ENCODE data around the gene MAPT.
"Not testable (repeated sequence)": the region's sequence is repeated elsewhere in the genome, so short reads cannot be mapped to it uniquely, and the experiment has no call there.

The MAPT gene

DNA sequence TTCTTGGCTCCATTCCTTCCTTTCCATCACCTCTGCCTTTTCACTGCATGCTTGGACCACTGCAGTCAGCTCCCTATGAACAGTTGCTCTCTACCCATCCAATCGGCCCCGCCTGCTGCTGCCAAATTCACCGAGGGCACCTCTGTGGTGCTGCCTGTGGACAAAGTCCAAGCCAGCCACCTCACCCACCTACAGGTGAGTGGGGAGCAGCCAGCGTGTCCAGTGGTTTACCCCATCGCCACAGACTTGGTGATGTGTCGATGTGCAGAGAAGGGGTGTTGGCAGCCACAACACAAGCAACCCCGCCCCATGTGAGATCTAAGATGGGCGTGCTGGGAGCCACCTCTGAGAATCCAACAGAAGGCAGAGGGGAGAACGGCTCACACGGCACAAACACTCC, 61.0 kb downstream of the MAPT start:
- H3K27ac ChIP-seq (ENCODE audit: low read depth, low read length), result no peak overlapping the region
- H3K4me3 ChIP-seq (ENCODE audit: low read depth in 1 of 5, low read length in 5 of 5), result no peak overlapping the region
- H3K36me3 ChIP-seq (ENCODE audit: control insufficient read depth in 5 of 5, insufficient read depth in 5 of 5, low read length in 5 of 5), result no peaks in the 10 kb centered on the region
- H3K9me3 ChIP-seq (ENCODE audit: control insufficient read depth in 5 of 5, low read length in 5 of 5), result no peaks in the 10 kb centered on the region
- no peak overlapping the region for H3K9ac ChIP-seq (ENCODE audit: low read length in 5 of 5)
- peaks cover 0 to under 1% (median 0%) of the 10 kb centered on the region in 5 donors for H3K4me1 ChIP-seq (ENCODE audit: control insufficient read depth in 5 of 5, insufficient read depth in 5 of 5, low read length in 5 of 5)
- H3K27me3 ChIP-seq (ENCODE audit: control insufficient read depth in 5 of 5, insufficient read depth in 4 of 5, low read length in 5 of 5), result peaks cover 0 to under 1% (median 0%) of the 10 kb centered on the region in 5 donors

DNA sequence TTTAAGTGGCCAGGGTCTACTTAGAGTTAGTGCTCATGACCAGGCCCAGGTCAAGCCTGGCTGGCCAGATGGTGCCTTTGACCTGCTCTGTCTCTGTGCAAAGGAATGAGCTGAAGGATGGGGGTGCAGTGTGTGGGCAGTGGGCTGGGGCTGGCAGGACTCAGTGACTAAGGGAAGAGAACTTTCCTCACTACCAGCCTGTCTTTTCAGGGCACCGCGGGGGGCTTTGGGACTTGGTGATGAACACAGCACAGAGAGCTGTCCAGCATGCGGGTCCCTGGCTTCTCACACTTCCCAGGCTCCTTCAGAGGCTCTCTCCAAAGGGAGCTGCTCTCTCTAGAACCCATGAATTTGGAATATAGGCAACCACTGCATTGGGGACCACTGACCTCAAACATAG, 61.7 kb downstream of the MAPT start:
- Histone ChIP-seq H3K4me1 (ENCODE audit: control insufficient read depth in 5 of 5, insufficient read depth in 5 of 5, low read length in 5 of 5) (no peaks in the 10 kb centered on the region), H3K4me3 (ENCODE audit: low read depth in 1 of 5, low read length in 5 of 5) (no peak overlapping the region), H3K9me3 (ENCODE audit: control insufficient read depth in 5 of 5, low read length in 5 of 5) (no peaks in the 10 kb centered on the region), H3K9ac (ENCODE audit: low read length in 5 of 5) (no peak overlapping the region), H3K27me3 (ENCODE audit: control insufficient read depth in 5 of 5, insufficient read depth in 4 of 5, low read length in 5 of 5) (no peaks in the 10 kb centered on the region), H3K36me3 (ENCODE audit: control insufficient read depth in 5 of 5, insufficient read depth in 5 of 5, low read length in 5 of 5) (no peaks in the 10 kb centered on the region), H3K27ac (ENCODE audit: low read depth, low read length) (no peak overlapping the region)

DNA sequence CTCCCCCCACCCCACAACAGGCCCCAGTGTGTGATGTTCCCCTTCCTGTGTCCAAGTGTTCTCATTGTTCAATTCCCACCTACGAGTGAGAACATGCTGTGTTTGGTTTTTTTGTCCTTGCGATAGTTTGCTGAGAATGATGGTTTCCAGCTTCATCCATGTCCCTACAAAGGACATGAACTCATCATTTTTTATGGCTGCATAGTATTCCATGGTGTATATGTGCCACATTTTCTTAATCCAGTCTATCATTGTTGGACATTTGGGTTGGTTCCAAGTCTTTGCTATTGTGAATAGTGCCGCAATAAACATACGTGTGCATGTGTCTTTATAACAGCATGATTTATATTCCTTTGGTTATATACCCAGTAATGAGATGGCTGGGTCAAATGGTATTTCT, 62.4 kb downstream of the MAPT start:
- H3K36me3 ChIP-seq (ENCODE audit: control insufficient read depth in 5 of 5, insufficient read depth in 5 of 5, low read length in 5 of 5); H3K9me3 ChIP-seq (ENCODE audit: control insufficient read depth in 5 of 5, low read length in 5 of 5); H3K9ac ChIP-seq (ENCODE audit: low read length in 5 of 5): not testable (repeated sequence)

DNA sequence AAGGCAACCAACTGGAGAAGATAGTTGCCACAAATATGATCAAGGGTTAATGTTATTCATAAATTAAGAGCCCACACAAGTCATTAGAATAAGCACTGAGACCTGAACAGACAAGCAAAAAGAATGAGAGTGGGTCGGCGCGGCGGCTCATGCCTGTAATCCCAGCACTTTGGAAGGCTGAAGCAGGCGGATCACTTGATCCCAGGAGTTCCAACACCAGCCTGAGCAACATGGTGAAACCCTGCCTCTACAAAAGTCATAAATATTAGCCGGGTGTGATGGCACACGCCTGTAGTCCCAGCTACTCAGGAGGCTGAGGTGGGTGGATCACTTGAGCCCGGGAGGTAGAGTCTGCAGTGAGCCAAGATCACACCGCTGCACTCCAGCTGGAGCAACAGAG, 64.0 kb downstream of the MAPT start:
- Histone ChIP-seq H3K9me3 (ENCODE audit: control insufficient read depth in 5 of 5, low read length in 5 of 5) (no peaks in the 10 kb centered on the region), H3K4me1 (ENCODE audit: control insufficient read depth in 5 of 5, insufficient read depth in 5 of 5, low read length in 5 of 5) (no peaks in the 10 kb centered on the region), H3K36me3 (ENCODE audit: control insufficient read depth in 5 of 5, insufficient read depth in 5 of 5, low read length in 5 of 5) (peaks cover 0 to 11% (median 0%) of the 10 kb centered on the region in 5 donors), H3K9ac (ENCODE audit: low read length in 5 of 5) (no peak overlapping the region), H3K27ac (ENCODE audit: low read depth, low read length) (no peak overlapping the region), H3K27me3 (ENCODE audit: control insufficient read depth in 5 of 5, insufficient read depth in 4 of 5, low read length in 5 of 5) (no peaks in the 10 kb centered on the region), H3K4me3 (ENCODE audit: low read depth in 1 of 5, low read length in 5 of 5) (no peak overlapping the region)

More for the DNA sequence above, 62.4 kb downstream of the MAPT start:
- not testable (repeated sequence) for H3K4me3 ChIP-seq (ENCODE audit: low read depth in 1 of 5, low read length in 5 of 5); H3K4me1 ChIP-seq (ENCODE audit: control insufficient read depth in 5 of 5, insufficient read depth in 5 of 5, low read length in 5 of 5); H3K27ac ChIP-seq (ENCODE audit: low read depth, low read length); H3K27me3 ChIP-seq (ENCODE audit: control insufficient read depth in 5 of 5, insufficient read depth in 4 of 5, low read length in 5 of 5)

DNA sequence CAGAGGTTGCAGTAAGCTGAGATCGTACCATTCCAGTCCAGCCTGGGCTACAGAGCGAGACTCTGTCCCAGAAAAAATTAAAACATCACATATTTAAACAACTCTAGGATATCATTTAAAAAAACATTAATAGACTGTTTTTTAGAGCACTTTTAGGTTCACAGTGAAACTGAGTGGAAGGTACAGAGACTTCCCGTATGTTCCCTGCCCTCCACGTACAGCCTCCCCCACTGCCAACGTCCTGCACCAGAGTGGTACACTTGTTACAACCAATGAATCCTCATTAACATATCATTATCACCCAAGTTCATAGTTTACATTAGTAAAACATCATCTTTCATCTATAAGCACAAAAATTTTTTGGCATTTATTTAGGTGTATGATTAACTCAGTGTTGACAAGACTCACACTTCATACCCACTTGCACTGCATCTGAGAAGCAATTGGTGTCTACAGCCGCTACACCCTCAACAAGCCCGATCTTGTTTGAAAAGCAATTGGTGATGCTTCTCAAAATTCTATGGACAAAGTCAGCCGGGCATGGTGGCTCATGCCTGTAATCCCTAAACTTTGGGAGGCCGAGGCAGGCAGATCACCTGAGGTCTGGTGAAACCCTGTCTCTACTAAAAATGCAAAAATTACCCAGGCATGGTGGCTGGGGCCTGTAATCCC, 64.8 kb downstream of the MAPT start:
- Histone ChIP-seq H3K27me3 (ENCODE audit: control insufficient read depth in 5 of 5, insufficient read depth in 4 of 5, low read length in 5 of 5) (no peaks in the 10 kb centered on the region), H3K9me3 (ENCODE audit: control insufficient read depth in 5 of 5, low read length in 5 of 5) (no peaks in the 10 kb centered on the region), H3K4me3 (ENCODE audit: low read depth in 1 of 5, low read length in 5 of 5) (no peak overlapping the region), H3K4me1 (ENCODE audit: control insufficient read depth in 5 of 5, insufficient read depth in 5 of 5, low read length in 5 of 5) (no peaks in the 10 kb centered on the region), H3K27ac (ENCODE audit: low read depth, low read length) (no peak overlapping the region), H3K9ac (ENCODE audit: low read length in 5 of 5) (no peak overlapping the region), H3K36me3 (ENCODE audit: control insufficient read depth in 5 of 5, insufficient read depth in 5 of 5, low read length in 5 of 5) (peaks cover 0 to 12% (median 0%) of the 10 kb centered on the region in 5 donors)

DNA sequence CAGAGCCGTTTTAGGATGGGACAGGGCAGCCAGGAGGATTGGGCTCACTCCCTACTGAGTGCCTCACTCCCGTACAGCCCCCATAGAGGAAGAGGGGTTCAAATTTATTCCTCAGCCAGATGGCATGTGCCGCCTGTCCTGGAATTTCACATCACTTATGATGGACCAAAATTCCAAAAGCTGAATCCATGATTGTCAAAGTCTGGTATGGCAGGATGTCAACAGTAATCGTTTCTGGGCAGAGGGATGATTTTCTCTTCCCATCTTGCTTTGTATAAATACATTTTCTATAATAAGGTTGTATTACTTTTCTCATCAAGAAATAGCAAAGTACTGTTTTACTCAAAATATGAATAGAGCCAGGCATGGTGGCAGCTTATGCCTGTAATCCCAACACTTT, 66.0 kb downstream of the MAPT start:
- no peaks in the 10 kb centered on the region for H3K27me3 ChIP-seq (ENCODE audit: control insufficient read depth in 5 of 5, insufficient read depth in 4 of 5, low read length in 5 of 5)
- no peak overlapping the region for H3K9ac ChIP-seq (ENCODE audit: low read length in 5 of 5)
- H3K4me1 ChIP-seq (ENCODE audit: control insufficient read depth in 5 of 5, insufficient read depth in 5 of 5, low read length in 5 of 5), result no peaks in the 10 kb centered on the region
- no peak overlapping the region for H3K4me3 ChIP-seq (ENCODE audit: low read depth in 1 of 5, low read length in 5 of 5)
- H3K27ac ChIP-seq (ENCODE audit: low read depth, low read length), result no peak overlapping the region
- no peaks in the 10 kb centered on the region for H3K9me3 ChIP-seq (ENCODE audit: control insufficient read depth in 5 of 5, low read length in 5 of 5)
- peaks cover 0 to 12% (median 0%) of the 10 kb centered on the region in 5 donors for H3K36me3 ChIP-seq (ENCODE audit: control insufficient read depth in 5 of 5, insufficient read depth in 5 of 5, low read length in 5 of 5)

DNA sequence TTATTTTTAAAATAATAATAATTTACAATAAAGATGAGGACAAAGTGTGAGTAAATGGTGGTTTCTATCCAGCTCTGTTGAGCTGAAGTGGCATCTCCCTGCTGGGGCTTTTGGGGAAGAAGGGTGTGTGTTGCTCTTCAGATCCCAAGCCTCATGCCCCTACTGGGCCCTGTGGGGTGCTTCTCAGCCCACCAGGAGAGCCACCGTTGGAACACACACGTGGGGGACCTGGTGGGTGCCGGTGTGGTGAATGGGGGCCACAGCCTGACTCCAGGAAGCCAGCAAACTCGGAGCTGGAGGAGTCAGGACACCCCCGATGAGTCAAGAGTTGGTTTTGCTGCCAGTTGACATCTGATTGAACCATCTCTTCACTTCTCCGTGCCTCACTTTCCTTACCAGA, 66.9 kb downstream of the MAPT start:
- H3K9ac ChIP-seq (ENCODE audit: low read length in 5 of 5), result no peak overlapping the region

DNA sequence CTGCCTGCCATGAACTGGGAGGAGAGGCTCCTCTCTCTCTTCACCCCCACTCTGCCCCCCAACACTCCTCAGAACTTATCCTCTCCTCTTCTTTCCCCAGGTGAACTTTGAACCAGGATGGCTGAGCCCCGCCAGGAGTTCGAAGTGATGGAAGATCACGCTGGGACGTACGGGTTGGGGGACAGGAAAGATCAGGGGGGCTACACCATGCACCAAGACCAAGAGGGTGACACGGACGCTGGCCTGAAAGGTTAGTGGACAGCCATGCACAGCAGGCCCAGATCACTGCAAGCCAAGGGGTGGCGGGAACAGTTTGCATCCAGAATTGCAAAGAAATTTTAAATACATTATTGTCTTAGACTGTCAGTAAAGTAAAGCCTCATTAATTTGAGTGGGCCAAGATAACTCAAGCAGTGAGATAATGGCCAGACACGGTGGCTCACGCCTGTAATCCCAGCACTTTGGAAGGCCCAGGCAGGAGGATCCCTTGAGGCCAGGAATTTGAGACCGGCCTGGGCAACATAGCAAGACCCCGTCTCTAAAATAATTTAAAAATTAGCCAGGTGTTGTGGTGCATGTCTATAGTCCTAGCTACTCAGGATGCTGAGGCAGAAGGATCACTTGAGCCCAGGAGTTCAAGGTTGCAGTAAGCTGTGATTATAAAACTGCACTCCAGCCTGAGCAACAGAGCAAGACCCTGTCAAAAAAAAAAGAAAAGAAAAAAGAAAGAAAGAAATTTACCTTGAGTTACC, 68.0 kb downstream of the MAPT start:
- H3K36me3 ChIP-seq (ENCODE audit: control insufficient read depth in 5 of 5, insufficient read depth in 5 of 5, low read length in 5 of 5), result peaks cover 0 to 12% (median 0%) of the 10 kb centered on the region in 5 donors
- H3K4me3 ChIP-seq (ENCODE audit: low read depth in 1 of 5, low read length in 5 of 5), result no peak overlapping the region
- H3K27me3 ChIP-seq (ENCODE audit: control insufficient read depth in 5 of 5, insufficient read depth in 4 of 5, low read length in 5 of 5), result no peaks in the 10 kb centered on the region
- H3K27ac ChIP-seq (ENCODE audit: low read depth, low read length), result no peak overlapping the region
- H3K9me3 ChIP-seq (ENCODE audit: control insufficient read depth in 5 of 5, low read length in 5 of 5), result no peaks in the 10 kb centered on the region
- no peak overlapping the region for H3K9ac ChIP-seq (ENCODE audit: low read length in 5 of 5)
- no peaks in the 10 kb centered on the region for H3K4me1 ChIP-seq (ENCODE audit: control insufficient read depth in 5 of 5, insufficient read depth in 5 of 5, low read length in 5 of 5)

More for the DNA sequence above, 66.9 kb downstream of the MAPT start:
- Histone ChIP-seq H3K4me3 (ENCODE audit: low read depth in 1 of 5, low read length in 5 of 5) (no peak overlapping the region), H3K36me3 (ENCODE audit: control insufficient read depth in 5 of 5, insufficient read depth in 5 of 5, low read length in 5 of 5) (peaks cover 0 to 12% (median 0%) of the 10 kb centered on the region in 5 donors), H3K27ac (ENCODE audit: low read depth, low read length) (no peak overlapping the region), H3K4me1 (ENCODE audit: control insufficient read depth in 5 of 5, insufficient read depth in 5 of 5, low read length in 5 of 5) (no peaks in the 10 kb centered on the region), H3K9me3 (ENCODE audit: control insufficient read depth in 5 of 5, low read length in 5 of 5) (no peaks in the 10 kb centered on the region), H3K27me3 (ENCODE audit: control insufficient read depth in 5 of 5, insufficient read depth in 4 of 5, low read length in 5 of 5) (no peaks in the 10 kb centered on the region)

DNA sequence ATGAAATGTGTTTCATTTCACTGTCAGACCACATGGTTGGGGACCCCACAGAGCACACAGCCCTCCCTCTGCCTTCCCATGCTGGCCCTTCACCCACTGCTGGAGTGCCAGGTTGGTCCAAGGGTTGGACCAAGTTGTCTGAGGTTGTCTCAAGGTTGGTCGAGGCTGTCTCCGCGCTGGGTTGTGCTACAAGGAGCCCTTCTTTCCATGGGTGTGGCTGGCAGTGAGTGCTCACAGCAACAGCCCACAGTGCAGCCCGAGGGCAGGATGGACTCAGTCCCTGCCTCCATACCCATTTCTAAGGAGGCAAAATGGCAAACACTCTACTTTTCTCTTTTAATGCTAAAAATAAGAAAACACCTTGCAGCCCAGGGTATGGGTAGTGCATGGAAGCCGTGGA, 68.9 kb downstream of the MAPT start:
- Histone ChIP-seq H3K4me3 (ENCODE audit: low read depth in 1 of 5, low read length in 5 of 5) (no peak overlapping the region), H3K27ac (ENCODE audit: low read depth, low read length) (no peak overlapping the region), H3K9ac (ENCODE audit: low read length in 5 of 5) (no peak overlapping the region), H3K9me3 (ENCODE audit: control insufficient read depth in 5 of 5, low read length in 5 of 5) (no peaks in the 10 kb centered on the region), H3K4me1 (ENCODE audit: control insufficient read depth in 5 of 5, insufficient read depth in 5 of 5, low read length in 5 of 5) (no peaks in the 10 kb centered on the region), H3K27me3 (ENCODE audit: control insufficient read depth in 5 of 5, insufficient read depth in 4 of 5, low read length in 5 of 5) (no peaks in the 10 kb centered on the region), H3K36me3 (ENCODE audit: control insufficient read depth in 5 of 5, insufficient read depth in 5 of 5, low read length in 5 of 5) (peaks cover 0 to 12% (median 0%) of the 10 kb centered on the region in 5 donors)

DNA sequence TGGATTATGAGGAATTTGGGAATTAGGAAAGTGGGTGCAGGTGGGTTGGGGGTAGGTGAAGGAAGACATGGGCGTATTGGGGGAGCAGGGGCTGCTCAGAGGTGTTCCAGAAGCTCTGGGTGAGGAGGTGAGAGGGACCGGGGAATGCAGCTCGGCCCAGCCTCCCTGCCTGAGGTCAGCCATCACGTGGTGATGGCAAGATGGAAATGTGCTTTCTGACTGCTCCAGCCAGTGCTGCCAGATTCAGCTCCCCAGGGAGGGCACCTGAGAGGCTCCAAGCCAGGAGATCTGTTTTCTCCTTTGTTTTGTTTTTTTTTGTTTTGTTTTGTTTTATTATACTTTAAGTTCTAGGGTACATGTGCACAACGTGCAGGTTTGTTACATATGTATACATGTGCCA, 69.5 kb downstream of the MAPT start:
- Histone ChIP-seq H3K4me3 (ENCODE audit: low read depth in 1 of 5, low read length in 5 of 5) (no peak overlapping the region), H3K9me3 (ENCODE audit: control insufficient read depth in 5 of 5, low read length in 5 of 5) (no peaks in the 10 kb centered on the region), H3K9ac (ENCODE audit: low read length in 5 of 5) (no peak overlapping the region), H3K36me3 (ENCODE audit: control insufficient read depth in 5 of 5, insufficient read depth in 5 of 5, low read length in 5 of 5) (peaks cover 0 to 12% (median 0%) of the 10 kb centered on the region in 5 donors), H3K4me1 (ENCODE audit: control insufficient read depth in 5 of 5, insufficient read depth in 5 of 5, low read length in 5 of 5) (no peaks in the 10 kb centered on the region), H3K27me3 (ENCODE audit: control insufficient read depth in 5 of 5, insufficient read depth in 4 of 5, low read length in 5 of 5) (no peaks in the 10 kb centered on the region), H3K27ac (ENCODE audit: low read depth, low read length) (no peak overlapping the region)

Data from subcutaneous abdominal adipose tissue (tissue), 5 donors.